ENCODE results near the gene ENG.
"Not testable (repeated sequence)": the region's sequence is repeated elsewhere in the genome, so short reads cannot be mapped to it uniquely, and the experiment has no call there.

The ENG gene

DNA sequence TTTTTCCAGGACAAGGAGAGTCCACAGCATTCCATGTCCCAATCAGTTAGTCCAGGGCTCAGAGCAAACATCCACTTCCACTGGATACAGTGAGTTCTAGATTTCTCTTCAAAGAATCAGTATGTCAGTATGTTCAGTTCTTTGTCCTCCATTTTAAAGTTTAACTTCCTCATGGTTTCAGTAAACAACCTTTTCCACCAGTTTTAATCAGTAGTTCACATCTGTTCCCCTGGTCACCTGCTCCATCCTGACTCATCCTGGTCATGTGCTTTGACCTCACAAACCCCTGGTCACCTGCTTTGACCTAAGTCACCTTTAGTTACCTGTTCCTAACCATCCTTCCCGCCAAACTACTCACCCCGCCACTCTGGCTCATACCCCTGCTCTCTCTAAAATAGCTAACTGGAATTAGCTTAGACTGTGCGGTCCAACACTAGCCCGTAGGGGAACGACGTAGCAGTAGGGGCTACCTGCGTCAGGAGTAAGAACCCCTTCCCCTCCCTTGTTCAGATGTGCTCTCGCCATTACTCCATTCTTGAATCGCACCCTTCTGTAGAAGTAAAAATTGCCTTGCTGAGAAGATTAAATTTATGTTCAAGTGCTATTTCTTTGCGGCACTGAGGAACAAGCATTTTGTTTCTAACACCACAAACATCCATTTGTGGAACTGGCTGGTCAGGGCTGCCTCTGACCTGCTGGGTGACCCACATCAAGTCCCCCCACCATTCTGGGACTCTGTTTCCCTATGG is 5.5 kb downstream of the ENG start:
- Histone ChIP-seq H3K4me1 (peaks cover 43 to 79% (median 48%) of the 10 kb centered on the region in 10 experiments), H3K4me2 (peak overlapping the region in 2 of 11 experiments; percentile 41 to 65; a peak in 1 of 22 replicates), H3K36me3 (peaks cover 61 to 89% (median 73%) of the 10 kb centered on the region in 11 experiments), H3K4me3 (peak overlapping the region in 3 of 10 experiments; percentile 9 to 50 (median 31); a peak in 3 of 20 replicates), H3K27ac (no peak overlapping the region), H4K20me1 (peaks cover 0 to 80% (median 36%) of the 10 kb centered on the region in 11 experiments; a peak in 15 of 22 replicates), H3K9me3 (replicated peaks in 1 of 11) (peaks cover 24 to 34% (median 28%) of the 10 kb centered on the region in 11 experiments), H3K9ac (no peak overlapping the region), H3K27me3 (no peaks in the 10 kb centered on the region)
- TF ChIP-seq Cebpa-rat (IDR thresholded peaks at IDR 0.05): no peak

DNA sequence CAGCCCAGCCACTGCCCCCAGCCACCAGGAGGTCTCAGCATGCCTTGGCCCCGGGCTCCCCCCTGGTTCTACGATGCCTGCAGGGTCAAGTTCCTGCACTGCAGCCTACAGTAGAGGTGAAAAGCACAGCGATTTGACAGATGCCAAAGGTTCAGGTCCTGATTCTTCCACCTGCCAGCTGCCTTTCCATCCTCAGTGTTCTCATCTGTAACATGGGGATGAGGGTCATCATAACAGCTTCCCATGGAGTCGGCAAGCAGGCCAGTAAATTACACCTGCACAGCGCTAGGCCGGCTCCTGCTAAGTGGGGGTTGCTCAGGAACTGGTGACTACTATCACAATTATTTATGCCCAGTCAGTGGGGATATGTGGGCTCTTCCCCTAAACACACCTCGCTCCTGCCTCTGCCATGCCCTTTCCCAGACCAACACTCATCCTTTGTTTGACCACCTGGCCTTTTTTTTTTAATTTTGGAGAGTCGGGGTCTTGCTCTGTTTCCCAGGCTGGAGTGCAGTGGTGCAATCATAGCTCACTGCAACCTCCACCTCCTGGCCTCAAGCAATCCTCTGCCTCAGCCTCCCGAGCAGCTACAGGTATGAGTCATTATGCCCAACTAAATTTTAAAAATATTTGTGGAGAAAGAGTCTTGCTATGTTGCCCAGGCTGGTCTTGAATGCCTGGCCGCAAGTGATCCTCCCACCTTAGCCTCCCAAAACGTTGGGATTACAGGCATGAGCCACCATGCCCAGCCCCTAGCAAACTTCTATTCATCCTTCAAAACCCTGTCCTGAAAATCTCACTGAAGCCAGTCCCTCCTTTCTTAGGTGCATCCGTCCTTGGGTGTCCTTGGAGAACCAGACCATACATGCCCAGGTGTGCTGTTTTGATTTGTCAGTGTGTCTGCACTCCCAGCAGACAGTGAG is 6.4 kb downstream of the ENG start:
- peak overlapping the region in 10 of 11 experiments; percentile 1 to 65 (median 36); a peak in 14 of 22 replicates for H3K4me2 ChIP-seq
- no peaks in the 10 kb centered on the region for H3K27me3 ChIP-seq
- no peak overlapping the region for H3K4me3 ChIP-seq
- H3K9ac ChIP-seq: peak overlapping the region in 8 of 11 experiments; percentile 11 to 60 (median 34); a peak in 6 of 22 replicates
- H3K36me3 ChIP-seq: peaks cover 63 to 92% (median 75%) of the 10 kb centered on the region in 11 experiments
- H3K9me3 ChIP-seq (replicated peaks in 1 of 11): peaks cover 24 to 34% (median 28%) of the 10 kb centered on the region in 11 experiments
- TF ChIP-seq Cebpa-rat (IDR thresholded peaks at IDR 0.05): no peak
- peaks cover 37 to 78% (median 40%) of the 10 kb centered on the region in 10 experiments for H3K4me1 ChIP-seq
- H3K27ac ChIP-seq: peak overlapping the region in 3 of 11 experiments; percentile 31 to 43 (median 32); a peak in 2 of 22 replicates
- H4K20me1 ChIP-seq: peaks cover 0 to 77% (median 35%) of the 10 kb centered on the region in 11 experiments; a peak in 15 of 22 replicates

DNA sequence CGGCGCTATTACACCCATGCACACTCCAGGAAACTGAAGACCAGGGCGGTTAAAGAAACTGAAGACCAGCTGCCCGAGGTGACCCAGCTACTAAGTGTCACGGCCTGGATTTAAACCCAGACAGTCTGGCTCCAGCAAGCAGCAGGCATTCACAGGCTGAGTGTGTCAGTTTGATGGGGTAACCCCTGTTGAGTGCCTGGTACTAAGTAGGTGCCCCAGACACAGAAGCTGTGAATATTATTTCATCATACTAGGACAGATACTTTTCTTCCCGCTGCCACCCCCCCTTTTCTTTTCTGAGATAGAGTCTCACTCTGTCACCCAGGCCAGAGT is 7.3 kb downstream of the ENG start:
- Histone ChIP-seq H3K4me2 (peak overlapping the region in 10 of 11 experiments; percentile 1 to 65 (median 36); a peak in 18 of 22 replicates), H3K36me3 (peaks cover 63 to 93% (median 76%) of the 10 kb centered on the region in 11 experiments), H3K9me3 (replicated peaks in 1 of 11) (peaks cover 24 to 34% (median 28%) of the 10 kb centered on the region in 11 experiments), H3K4me1 (peaks cover 28 to 78% (median 32%) of the 10 kb centered on the region in 10 experiments), H3K4me3 (no peak overlapping the region), H3K27me3 (no peaks in the 10 kb centered on the region), H3K27ac (peak overlapping the region in 4 of 11 experiments; percentile 31 to 56 (median 48); a peak in 6 of 22 replicates), H3K9ac (peak overlapping the region in 6 of 11 experiments; percentile 11 to 60 (median 31); a peak in 5 of 22 replicates), H4K20me1 (peaks cover 0 to 73% (median 35%) of the 10 kb centered on the region in 11 experiments; a peak in 15 of 22 replicates)
- 0 out of 22 replicates have a peak, but pooled peaks of 1 of the 11 experiments have one; percentile 9 for TF ChIP-seq Cebpa-rat (IDR thresholded peaks at IDR 0.05)

DNA sequence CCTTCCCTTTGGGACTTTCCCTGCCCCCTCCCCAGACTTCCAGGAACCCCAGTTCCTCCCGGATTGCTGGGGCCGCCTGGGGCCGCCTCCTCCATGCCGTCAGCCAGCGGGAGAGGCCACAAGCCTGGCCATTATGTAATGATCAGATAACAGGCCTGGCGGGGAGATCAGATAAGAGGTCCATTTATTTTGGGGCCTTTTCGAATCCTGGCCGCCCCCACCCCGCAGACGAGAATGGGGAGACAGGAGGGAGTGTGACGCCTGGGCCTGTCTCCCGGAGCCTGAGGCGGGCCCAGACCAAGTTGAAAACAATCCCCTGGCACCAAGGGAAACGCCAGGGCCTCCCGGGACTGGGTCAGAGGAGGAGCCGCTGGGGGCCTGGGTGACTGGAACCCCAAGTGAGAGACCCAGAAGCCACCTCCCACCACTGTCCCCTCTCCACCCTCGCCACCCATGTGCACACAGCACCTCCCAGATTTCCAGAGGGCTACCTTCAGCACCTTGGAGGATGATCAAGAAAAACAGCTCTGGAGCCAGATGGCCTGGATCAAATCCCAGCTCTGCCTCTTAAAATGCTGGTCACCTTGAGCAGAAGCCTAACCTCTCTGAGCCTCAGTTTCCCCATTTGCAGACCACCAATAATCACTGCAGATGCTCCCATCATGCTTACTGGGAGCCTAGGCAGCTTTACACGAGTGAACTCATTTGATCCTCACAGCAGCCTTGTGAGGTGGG is 7.8 kb downstream of the ENG start:
- peak overlapping the region in 8 of 11 experiments; percentile 6 to 56 (median 34); a peak in 10 of 22 replicates for H3K27ac ChIP-seq
- H3K4me2 ChIP-seq: peak overlapping the region in 10 of 11 experiments; percentile 4 to 65 (median 36); a peak in 18 of 22 replicates
- peaks cover 65 to 93% (median 79%) of the 10 kb centered on the region in 11 experiments for H3K36me3 ChIP-seq
- H3K4me3 ChIP-seq: no peak overlapping the region
- H3K4me1 ChIP-seq: peaks cover 24 to 78% (median 29%) of the 10 kb centered on the region in 10 experiments
- peak overlapping the region in 8 of 11 experiments; percentile 9 to 60 (median 32); a peak in 11 of 22 replicates for H3K9ac ChIP-seq
- TF ChIP-seq Cebpa-rat (IDR thresholded peaks at IDR 0.05): no peak
- peaks cover 24 to 34% (median 28%) of the 10 kb centered on the region in 11 experiments for H3K9me3 ChIP-seq (replicated peaks in 1 of 11)
- H3K27me3 ChIP-seq: no peaks in the 10 kb centered on the region
- peaks cover 0 to 73% (median 35%) of the 10 kb centered on the region in 11 experiments; a peak in 15 of 22 replicates for H4K20me1 ChIP-seq

DNA sequence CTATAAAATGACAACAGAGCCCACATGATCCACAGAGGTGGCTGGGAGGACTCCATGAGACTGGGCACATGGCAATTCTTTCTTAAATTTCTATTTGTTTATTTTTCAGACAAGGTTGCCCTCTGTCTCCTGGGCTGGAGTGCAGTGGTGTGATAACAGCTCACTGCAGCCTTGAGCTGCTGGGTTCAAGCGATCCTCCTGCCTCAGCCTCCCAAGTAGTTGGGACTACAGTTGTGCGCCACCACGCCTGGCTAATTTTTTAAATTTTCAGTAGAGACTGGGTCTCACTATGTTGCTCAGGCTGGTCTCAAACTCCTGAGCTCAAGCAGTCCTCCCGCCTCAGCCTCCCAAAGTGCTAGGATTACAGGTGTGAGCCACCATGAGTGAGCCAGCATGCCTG is 8.8 kb downstream of the ENG start:
- H4K20me1 ChIP-seq: peaks cover 0 to 80% (median 38%) of the 10 kb centered on the region in 11 experiments; a peak in 15 of 22 replicates
- H3K27me3 ChIP-seq, H3K4me3 ChIP-seq: not testable (repeated sequence)
- peaks cover 64 to 93% (median 79%) of the 10 kb centered on the region in 11 experiments for H3K36me3 ChIP-seq
- H3K9me3 ChIP-seq (replicated peaks in 1 of 11): peaks cover 21 to 24% (median 22%) of the 10 kb centered on the region in 11 experiments
- H3K27ac ChIP-seq: peak overlapping the region in 4 of 11 experiments; percentile 6 to 27 (median 6); a peak in 1 of 22 replicates
- peak overlapping the region in 2 of 11 experiments; percentile 16 to 17; a peak in 2 of 22 replicates for H3K4me2 ChIP-seq
- H3K9ac ChIP-seq: peak overlapping the region in 1 of 11 experiments; percentile 7; a peak in 1 of 22 replicates
- H3K4me1 ChIP-seq: peaks cover 28 to 78% (median 35%) of the 10 kb centered on the region in 10 experiments

DNA sequence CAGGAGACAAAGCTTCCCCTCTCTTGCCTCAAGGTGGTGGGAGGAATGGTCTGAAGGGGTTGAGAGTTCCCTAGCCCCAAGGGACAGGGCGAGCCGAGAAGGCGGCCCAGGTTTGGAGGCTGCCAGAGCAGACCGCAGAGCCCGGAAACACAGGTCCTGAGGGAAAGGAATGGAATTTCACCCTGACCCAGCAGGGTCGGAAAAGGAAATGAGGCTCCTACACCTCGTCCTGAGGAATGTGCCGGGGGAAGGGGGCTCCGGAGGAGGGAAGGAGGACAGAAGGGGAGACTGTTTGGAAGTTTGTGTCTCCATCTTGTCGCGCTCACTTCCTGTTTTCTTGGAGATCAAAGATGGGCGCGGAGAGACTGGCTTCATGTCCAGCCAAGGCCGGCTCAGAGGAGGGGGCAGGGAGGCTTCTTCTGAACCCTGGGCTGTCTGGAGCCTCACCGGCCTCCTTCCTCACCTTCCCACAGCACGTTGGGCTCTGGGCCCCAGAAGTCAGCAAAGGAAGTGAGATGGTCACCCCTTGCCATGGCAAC is 9.6 kb downstream of the ENG start:
- Histone ChIP-seq H4K20me1 (peaks cover 0 to 85% (median 42%) of the 10 kb centered on the region in 11 experiments; a peak in 17 of 22 replicates), H3K9ac (peak overlapping the region in 1 of 11 experiments; percentile 7; a peak in 1 of 22 replicates), H3K4me3 (no peak overlapping the region), H3K27me3 (no peaks in the 10 kb centered on the region), H3K4me1 (peaks cover 36 to 79% (median 42%) of the 10 kb centered on the region in 10 experiments), H3K36me3 (peaks cover 64 to 93% (median 79%) of the 10 kb centered on the region in 11 experiments), H3K4me2 (peak overlapping the region in 2 of 11 experiments; percentile 16 to 17; a peak in 2 of 22 replicates), H3K9me3 (replicated peaks in 1 of 11) (peaks cover 13 to 16% (median 15%) of the 10 kb centered on the region in 11 experiments), H3K27ac (peak overlapping the region in 5 of 11 experiments; percentile 6 to 27 (median 7); a peak in 3 of 22 replicates)
- no peak for TF ChIP-seq Cebpa-rat (IDR thresholded peaks at IDR 0.05)

DNA sequence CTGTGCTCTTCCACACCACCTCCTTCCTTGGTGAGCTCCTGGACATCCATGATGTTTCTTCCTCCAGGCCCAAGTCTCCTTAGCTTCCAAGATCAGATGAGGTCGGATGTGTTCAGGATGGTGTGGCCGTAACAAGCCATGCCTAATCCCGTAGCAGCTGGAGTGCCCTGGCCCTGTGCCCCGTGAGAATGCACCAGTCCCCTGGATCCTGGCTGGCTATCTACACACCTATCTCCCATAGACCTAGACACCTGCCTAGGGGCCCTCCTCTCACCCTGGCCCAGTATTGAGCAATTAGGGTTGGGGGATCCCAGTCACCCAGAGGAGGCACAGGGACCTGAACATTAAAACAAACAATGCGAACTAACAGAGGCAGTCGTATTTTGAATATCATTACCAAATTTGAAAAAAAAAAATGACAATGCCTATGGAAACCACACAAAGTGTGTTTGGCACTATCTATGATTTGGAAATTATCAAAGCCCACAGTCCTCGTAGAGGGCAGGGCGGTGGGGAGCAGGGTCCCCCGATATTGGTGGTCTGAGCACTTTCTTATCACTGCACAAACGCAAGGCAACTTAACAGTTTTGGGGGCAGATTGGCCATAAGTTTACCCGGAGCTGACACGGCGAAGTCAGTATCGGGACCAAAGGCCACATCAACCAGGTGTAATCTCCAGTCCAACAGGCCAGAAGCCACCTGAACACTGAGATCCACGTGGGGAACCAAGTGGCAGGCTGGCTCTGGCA is 13.2 kb downstream of the ENG start:
- Histone ChIP-seq H4K20me1 (peaks cover 8 to 87% (median 30%) of the 10 kb centered on the region in 11 experiments; a peak in 18 of 22 replicates), H3K27me3 (no peaks in the 10 kb centered on the region), H3K36me3 (peaks cover 45 to 83% (median 59%) of the 10 kb centered on the region in 11 experiments), H3K4me2 (peak overlapping the region in 9 of 11 experiments; percentile 8 to 95 (median 86); a peak in 11 of 22 replicates), H3K9ac (peak overlapping the region in 2 of 11 experiments; percentile 1 to 35; a peak in 1 of 22 replicates), H3K27ac (0 out of 22 replicates have a peak overlapping the region, but pooled peaks of 1 of the 11 experiments have one; percentile 97), H3K9me3 (replicated peaks in 1 of 11) (no peaks in the 10 kb centered on the region), H3K4me1 (peaks cover 53 to 91% (median 59%) of the 10 kb centered on the region in 10 experiments), H3K4me3 (no peak overlapping the region)
- TF ChIP-seq Cebpa-rat (IDR thresholded peaks at IDR 0.05): no peak
